LNCAP (cell line): ENCODE results near the gene GPR183.

Source experiments
- TF ChIP-seq, protein P1 (sequence below): fragments of 450-650 bp; IDR thresholded peaks from 2 replicates; pipeline ENCODE4 v1.5.1; 2017; ENCODE audit warnings: mild to moderate bottlenecking

The GPR183 gene

DNA sequence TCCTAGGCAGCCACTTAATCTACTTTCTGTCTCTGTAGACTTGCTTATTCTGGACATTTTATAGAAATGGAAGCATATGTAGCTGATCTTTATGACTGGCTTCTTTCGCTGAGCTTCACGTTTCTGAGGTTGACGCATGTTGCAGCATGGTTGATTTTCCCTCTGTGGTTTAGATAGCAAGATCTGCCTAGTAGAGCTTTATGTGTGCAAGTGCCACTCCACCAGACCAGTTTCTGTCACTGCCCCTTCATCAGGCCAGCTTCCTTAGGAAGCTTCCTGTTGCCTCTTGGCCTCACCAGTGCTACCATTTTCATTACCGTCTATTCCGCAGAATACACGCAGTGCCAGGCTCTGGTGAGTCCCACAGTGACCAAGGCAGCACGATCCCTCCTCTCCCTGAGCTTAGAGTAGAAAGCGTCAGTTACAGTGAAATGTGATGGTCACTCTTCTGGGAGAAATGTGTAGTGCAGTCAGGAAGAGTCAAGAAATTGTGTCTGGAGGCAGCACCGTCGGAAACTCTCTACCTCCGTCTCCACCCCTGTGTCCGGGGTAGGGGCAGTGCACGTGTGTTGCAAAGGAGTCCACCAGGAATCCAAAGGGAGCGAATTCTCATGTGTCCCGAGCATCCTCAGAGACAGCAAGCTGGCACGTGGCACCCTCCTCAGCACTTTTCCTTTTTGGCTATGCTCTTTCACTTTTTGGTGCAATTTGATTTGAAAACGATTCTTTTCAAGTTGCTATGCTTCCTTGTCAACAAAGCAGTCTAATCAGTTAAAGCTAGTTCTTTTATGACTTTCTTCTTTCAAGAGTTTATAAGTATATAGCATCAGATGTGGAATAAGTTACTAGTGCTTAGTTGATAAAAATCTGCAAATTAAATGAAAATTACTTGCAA is 45.4 kb upstream of the GPR183 start:
- TF ChIP-seq, protein P1, sequence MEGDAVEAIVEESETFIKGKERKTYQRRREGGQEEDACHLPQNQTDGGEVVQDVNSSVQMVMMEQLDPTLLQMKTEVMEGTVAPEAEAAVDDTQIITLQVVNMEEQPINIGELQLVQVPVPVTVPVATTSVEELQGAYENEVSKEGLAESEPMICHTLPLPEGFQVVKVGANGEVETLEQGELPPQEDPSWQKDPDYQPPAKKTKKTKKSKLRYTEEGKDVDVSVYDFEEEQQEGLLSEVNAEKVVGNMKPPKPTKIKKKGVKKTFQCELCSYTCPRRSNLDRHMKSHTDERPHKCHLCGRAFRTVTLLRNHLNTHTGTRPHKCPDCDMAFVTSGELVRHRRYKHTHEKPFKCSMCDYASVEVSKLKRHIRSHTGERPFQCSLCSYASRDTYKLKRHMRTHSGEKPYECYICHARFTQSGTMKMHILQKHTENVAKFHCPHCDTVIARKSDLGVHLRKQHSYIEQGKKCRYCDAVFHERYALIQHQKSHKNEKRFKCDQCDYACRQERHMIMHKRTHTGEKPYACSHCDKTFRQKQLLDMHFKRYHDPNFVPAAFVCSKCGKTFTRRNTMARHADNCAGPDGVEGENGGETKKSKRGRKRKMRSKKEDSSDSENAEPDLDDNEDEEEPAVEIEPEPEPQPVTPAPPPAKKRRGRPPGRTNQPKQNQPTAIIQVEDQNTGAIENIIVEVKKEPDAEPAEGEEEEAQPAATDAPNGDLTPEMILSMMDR, result no peak

DNA sequence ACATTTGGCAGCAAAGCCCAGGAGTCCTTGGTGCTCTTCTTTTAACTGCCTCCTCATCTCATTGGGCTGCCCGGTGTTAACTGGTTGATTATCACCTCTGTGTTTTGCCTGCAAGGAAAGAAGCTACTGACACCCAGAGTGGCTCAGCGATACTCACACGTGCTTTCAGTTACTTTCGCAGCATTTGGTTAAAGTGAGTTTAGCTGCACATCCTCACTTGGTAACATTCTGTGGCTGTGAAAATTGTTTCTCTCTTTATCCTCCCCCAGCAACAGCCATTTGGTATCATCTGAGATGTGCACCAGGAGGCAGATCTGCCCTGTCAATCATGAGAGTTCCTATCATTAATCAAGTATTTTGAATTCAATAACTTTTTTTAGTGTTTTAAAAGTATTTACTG is 44.6 kb upstream of the GPR183 start:
- TF ChIP-seq, protein P1, result no peak

DNA sequence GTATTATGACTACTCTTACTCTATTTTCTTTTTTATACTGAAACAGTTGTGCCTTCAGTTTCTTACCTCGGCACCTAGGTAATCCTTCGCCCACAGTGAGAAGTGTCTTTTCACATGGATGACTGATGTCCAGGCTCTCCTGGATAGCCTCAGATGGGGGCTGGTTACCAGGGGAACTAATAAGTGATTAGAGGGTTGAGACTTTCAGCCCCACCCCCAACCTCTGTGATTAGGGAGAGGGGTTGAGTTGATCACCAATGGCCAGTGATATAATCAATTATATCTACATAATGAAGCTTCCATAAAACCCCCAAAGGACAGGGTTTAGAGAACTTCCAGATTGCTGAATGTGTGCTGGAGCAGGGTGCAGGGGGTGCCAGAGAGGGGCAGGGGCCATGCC is 43.0 kb upstream of the GPR183 start:
- TF ChIP-seq, protein P1, result no peak

DNA sequence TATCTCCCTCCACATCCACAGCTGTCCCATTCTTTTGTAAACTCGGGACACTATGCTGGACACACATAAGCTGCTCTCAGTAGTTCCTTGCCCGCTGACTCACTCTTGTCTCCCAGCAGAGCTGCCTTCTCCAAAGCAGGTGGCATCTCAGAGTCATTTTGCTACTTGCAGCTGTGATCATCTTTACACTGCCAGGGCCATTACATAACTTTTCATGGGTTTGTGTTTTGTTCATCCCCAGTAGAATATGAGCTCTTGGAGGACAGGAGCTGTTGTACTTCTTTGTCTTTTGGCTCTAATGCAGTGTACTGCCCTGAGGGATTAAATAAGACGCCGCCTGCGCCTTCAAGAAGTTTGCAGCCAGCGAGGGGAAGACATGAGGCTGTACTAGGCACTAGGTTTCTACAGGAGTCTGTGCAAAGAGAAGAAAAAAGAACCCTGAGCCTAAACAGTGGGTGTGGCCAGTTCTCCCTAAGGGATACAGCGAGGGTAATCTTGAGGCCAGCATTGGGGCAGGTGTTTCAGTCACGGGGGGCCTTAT is 40.8 kb upstream of the GPR183 start:
- TF ChIP-seq, protein P1, result no peak

DNA sequence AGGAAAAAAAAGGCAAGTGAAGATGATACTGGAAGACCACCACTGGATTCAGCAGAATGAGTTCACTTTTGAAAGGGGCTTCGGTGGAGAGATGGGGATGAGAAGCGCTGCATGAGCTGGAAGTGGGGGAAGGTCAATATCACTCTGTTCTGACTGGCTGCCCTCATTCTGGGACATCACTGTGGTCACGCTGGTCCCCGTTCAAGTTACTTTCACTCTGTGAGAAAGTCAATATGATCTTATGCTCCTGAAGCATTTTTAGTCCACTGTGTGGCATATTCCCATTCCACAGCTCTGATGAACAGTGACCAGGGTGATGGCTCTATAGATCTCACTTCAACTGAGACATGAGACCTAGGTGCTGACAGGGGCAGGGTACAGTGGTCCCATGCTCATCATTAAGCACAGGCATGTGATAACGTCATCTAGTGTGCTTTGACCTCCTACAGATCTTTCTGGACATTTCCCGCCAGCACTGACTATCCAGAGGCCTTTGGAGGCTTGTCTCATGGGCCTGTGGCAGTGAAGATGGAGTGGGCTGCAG is 40.2 kb upstream of the GPR183 start:
- TF ChIP-seq, protein P1, result no peak

DNA sequence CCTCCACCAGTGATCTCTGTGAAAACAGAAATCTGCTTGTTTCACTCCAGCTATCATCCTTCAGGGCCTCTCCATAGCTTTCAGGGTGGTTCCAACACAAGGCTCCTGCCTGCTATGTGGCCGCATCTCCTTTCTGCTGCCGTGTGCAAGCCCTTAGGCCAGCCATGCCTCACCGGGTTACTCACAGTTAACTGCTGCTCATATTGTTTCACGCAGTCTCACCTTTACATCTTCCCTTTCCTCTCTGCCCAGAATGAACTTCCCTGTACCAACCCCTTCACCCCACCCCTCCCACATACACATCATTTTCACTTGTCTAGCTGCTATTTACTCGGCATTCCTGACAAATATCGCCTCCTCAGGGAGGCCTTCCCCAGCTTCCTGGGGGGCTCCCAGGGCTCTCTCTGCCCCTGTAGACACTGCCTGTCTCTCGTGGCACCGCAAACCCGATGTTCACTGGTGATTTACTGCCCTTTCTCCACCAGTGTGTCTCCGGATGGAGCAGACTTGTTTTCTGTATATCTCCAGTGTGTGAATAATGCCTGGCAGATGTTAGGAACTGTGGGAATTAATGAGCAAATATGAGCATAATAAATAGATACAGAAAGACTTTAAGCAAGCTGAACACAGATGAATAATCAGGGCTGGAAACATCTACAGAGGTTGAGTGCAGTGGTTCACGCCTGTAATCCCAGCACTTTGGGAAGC is 39.3 kb upstream of the GPR183 start:
- TF ChIP-seq, protein P1, result no peak

DNA sequence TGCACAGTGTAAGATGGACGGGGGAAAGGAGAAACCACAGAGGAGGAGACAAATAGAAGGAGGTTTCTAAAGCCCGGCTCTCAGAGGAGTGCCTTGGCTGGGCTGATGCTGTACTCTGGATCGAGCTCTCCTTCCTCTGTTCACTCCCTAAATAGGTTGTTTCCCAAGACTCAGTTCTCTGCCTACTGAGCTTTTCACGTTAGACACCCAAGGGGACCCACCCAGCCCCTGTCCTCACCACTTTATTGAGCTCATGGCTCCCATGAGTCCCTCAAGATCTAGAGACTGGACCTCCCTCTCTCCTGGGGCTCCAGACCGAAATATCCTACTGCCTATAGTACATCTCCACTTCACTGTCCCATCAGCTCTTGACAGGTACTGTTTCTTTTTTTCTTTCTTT is 38.1 kb upstream of the GPR183 start:
- TF ChIP-seq, protein P1, result no peak
